Parathyroid adenoma (tissue), 2 donors: ENCODE measurements around the gene PIR.

Experiments used
- H2AFZ ChIP-seq: fragments of 300-600 bp; sonication (generic); one replicate; pipeline ENCODE4 v1.7.0; 2017; ENCODE audit warnings: antibody characterized with exemption, mild to moderate bottlenecking
- H3K27ac ChIP-seq: fragments of 300-600 bp; sonication (generic); one replicate; pipeline ENCODE4 v1.7.0; 2017
- H3K27me3 ChIP-seq: fragments of 300-600 bp; sonication (generic); one replicate; pipeline ENCODE4 v1.7.0; 2017; ENCODE audit warnings: low read length; ENCODE audit not compliant: control insufficient read depth, insufficient read depth
- H3K36me3 ChIP-seq: fragments of 300-600 bp; sonication (generic); one replicate; pipeline ENCODE4 v1.7.0; 2017; ENCODE audit warnings: low read length; ENCODE audit not compliant: control insufficient read depth, insufficient read depth
- H3K4me1 ChIP-seq: fragments of 300-600 bp; sonication (generic); one replicate; pipeline ENCODE4 v1.7.0; 2017; ENCODE audit warnings: control low read depth
- H3K4me2 ChIP-seq: fragments of 300-600 bp; sonication (generic); one replicate; pipeline ENCODE4 v1.7.0; 2017; ENCODE audit warnings: low read length
- H3K4me3 ChIP-seq: fragments of 300-600 bp; sonication (generic); one replicate; pipeline ENCODE4 v1.7.0; 2017; ENCODE audit warnings: low read depth, low read length
- H3K79me2 ChIP-seq: fragments of 300-600 bp; sonication (generic); one replicate; pipeline ENCODE4 v1.7.0; 2017; ENCODE audit warnings: control low read depth
- H3K9ac ChIP-seq: fragments of 300-600 bp; sonication (generic); one replicate; pipeline ENCODE4 v1.7.0; 2017; ENCODE audit warnings: mild to moderate bottlenecking
- H3K9me3 ChIP-seq: fragments of 300-600 bp; sonication (generic); one replicate; pipeline ENCODE4 v1.7.0; 2017; ENCODE audit warnings: low read length; ENCODE audit not compliant: control insufficient read depth
- TF ChIP-seq, protein P1 (sequence below): fragments of 300-600 bp; sonication (generic); IDR thresholded peaks from one replicate; pipeline ENCODE4 v1.7.0; 2017; ENCODE audit warnings: antibody characterized with exemption, mild to moderate bottlenecking
- donor health status: primary hyperparathyroidism.

Gene PIR

DNA sequence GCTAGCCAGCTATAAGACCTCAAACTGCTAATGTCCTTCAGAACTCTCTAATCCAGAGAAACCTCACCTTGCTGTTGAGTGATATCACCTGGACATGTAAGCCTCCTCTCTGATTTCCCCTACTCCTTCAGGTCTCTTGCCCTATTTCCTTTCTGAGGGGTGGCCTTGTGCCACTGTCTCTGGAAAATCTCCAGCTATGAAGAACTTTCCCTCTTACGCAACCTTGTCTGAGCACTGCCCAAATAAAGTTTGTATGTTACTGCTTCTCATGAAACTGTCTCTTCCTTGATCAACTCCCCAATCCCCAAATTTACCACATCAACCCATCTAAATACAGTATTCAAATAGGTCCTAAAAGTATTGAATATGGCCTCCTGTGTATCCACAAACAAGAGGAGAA is 55.4 kb downstream of the PIR start:
- Histone ChIP-seq H3K4me3 (no peak overlapping the region), H3K27me3 (no peaks in the 10 kb centered on the region), H3K79me2 (no peaks in the 10 kb centered on the region), H3K4me1 (no peaks in the 10 kb centered on the region), H2AFZ (no peak overlapping the region), H3K36me3 (no peaks in the 10 kb centered on the region), H3K9me3 (no peaks in the 10 kb centered on the region), H3K4me2 (no peak overlapping the region), H3K27ac (no peak overlapping the region), H3K9ac (no peak overlapping the region)
- TF ChIP-seq, protein P1, sequence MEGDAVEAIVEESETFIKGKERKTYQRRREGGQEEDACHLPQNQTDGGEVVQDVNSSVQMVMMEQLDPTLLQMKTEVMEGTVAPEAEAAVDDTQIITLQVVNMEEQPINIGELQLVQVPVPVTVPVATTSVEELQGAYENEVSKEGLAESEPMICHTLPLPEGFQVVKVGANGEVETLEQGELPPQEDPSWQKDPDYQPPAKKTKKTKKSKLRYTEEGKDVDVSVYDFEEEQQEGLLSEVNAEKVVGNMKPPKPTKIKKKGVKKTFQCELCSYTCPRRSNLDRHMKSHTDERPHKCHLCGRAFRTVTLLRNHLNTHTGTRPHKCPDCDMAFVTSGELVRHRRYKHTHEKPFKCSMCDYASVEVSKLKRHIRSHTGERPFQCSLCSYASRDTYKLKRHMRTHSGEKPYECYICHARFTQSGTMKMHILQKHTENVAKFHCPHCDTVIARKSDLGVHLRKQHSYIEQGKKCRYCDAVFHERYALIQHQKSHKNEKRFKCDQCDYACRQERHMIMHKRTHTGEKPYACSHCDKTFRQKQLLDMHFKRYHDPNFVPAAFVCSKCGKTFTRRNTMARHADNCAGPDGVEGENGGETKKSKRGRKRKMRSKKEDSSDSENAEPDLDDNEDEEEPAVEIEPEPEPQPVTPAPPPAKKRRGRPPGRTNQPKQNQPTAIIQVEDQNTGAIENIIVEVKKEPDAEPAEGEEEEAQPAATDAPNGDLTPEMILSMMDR: no peak

- no peak overlapping the region for H2AFZ ChIP-seq
- H3K36me3 ChIP-seq: no peaks in the 10 kb centered on the region
- TF ChIP-seq, protein P1: no peak
- H3K9ac ChIP-seq: no peak overlapping the region
- no peaks in the 10 kb centered on the region for H3K27me3 ChIP-seq
- H3K4me1 ChIP-seq: no peaks in the 10 kb centered on the region
- H3K79me2 ChIP-seq: no peaks in the 10 kb centered on the region
- H3K4me3 ChIP-seq: no peak overlapping the region
- no peaks in the 10 kb centered on the region for H3K9me3 ChIP-seq
- no peak overlapping the region for H3K27ac ChIP-seq
- H3K4me2 ChIP-seq: no peak overlapping the region
Observed at GRCh38 chrX:15435836-15436619, 57.1 kb downstream of the PIR start.

DNA sequence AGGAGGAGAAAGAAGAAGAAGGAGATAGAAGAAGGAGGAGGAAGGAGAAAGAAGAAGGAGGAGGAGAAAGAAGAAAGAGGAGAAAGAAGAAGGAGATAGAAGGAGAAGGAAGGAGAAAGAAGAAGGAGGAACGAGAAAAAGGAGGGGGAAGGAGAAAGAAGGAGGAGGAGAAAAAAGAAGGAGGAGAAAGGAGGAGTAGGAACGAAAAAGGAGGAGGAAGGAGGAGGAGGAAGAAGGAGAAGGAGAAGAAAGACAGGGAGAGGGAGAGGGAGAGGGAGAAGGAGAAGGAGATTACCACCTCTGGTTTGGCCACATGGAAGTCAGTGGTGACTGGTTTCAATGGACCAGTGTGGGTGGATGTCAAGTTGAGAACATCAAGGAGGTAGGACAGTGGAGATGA is 58.9 kb downstream of the PIR start:
- no peak overlapping the region for H3K9ac ChIP-seq
- no peak overlapping the region for H3K4me2 ChIP-seq
- H3K9me3 ChIP-seq: no peaks in the 10 kb centered on the region
- no peak overlapping the region for H2AFZ ChIP-seq
- no peak overlapping the region for H3K27ac ChIP-seq
- H3K4me3 ChIP-seq: no peak overlapping the region
- no peaks in the 10 kb centered on the region for H3K27me3 ChIP-seq
- no peaks in the 10 kb centered on the region for H3K4me1 ChIP-seq
- no peaks in the 10 kb centered on the region for H3K79me2 ChIP-seq
- TF ChIP-seq, protein P1: no peak
- no peaks in the 10 kb centered on the region for H3K36me3 ChIP-seq

GRCh38 chrX:15430584-15430983 is 62.5 kb downstream of the PIR start:
- Histone ChIP-seq H3K79me2 (no peaks in the 10 kb centered on the region), H3K27ac (no peak overlapping the region), H3K4me1 (no peaks in the 10 kb centered on the region), H3K9me3 (no peaks in the 10 kb centered on the region), H2AFZ (no peak overlapping the region), H3K27me3 (no peaks in the 10 kb centered on the region), H3K4me2 (no peak overlapping the region), H3K36me3 (no peaks in the 10 kb centered on the region), H3K9ac (no peak overlapping the region), H3K4me3 (no peak overlapping the region)
- TF ChIP-seq, protein P1: no peak

DNA sequence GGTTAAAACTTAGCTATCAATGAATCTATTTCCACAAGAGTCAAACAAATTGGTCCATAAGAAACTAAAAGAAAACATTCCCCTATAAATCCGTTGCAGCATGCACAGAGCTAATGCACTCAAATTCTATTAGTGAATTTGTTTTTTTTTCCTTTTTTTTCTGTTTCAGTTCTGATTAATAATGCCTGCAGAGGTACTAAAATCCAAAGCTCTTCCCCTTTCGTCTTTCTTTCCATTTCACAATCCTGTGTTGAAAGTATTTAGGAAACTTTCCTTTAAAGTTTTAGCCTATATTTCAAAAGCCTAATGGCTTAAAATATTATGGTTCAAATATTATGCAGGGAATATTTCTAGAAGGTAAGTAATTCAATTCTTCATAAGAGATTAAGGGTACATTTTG is 63.1 kb downstream of the PIR start:
- Histone ChIP-seq H3K9me3 (no peaks in the 10 kb centered on the region), H3K79me2 (no peaks in the 10 kb centered on the region), H3K4me3 (no peak overlapping the region), H3K36me3 (no peaks in the 10 kb centered on the region), H3K27ac (no peak overlapping the region), H2AFZ (no peak overlapping the region), H3K4me2 (no peak overlapping the region), H3K9ac (no peak overlapping the region), H3K4me1 (no peaks in the 10 kb centered on the region), H3K27me3 (no peaks in the 10 kb centered on the region)
- TF ChIP-seq, protein P1: no peak
